M059J (cell line): ENCODE results near the gene GNPDA2. TPM values are rescaled to one million over a fixed set of nuclear protein-coding genes. Genes with fewer than 3 reads are reported as not detected.

Experiments used
- DNase-seq: peaks from one replicate; pipeline ENCODE4 v3.0.0-alpha.2; 2012; ENCODE audit warnings: low read depth
- total RNA-seq: library from RNA; depleted of rRNA; stranded (reverse); fragments of >200 nt; shearing (Covaris generic); gene quantifications from 2 replicates; pipeline ENCODE4 v1.2.3, GENCODE V29; 2014; rRNA removed

Gene GNPDA2
- total RNA-seq, 1 experiment from 2014 or later = 29.5 TPM

- no peak for DNase-seq
These were observed 47.3 kb downstream of the GNPDA2 start for GRCh38 chr4:44679060-44679459.

- DNase-seq = peak; percentile 88
These were observed 48.0 kb downstream of the GNPDA2 start, which contains the start of gene GUF1 for GRCh38 chr4:44678094-44679041. Gene GUF1 (plus strand): TSS chr4:44678420. CDS start chr4:44678623, 203 bp downstream.

- DNase-seq = no peak
These were observed 51.0 kb downstream of the GNPDA2 start for GRCh38 chr4:44675366-44675765.

- no peak for DNase-seq
These were observed 51.9 kb downstream of the GNPDA2 start for GRCh38 chr4:44674471-44674870.

- DNase-seq = no peak
These were observed 54.7 kb downstream of the GNPDA2 start for GRCh38 chr4:44671636-44672035.

GRCh38 chr4:44670506-44671199 lies 55.7 kb downstream of the GNPDA2 start:
- no peak for DNase-seq

- DNase-seq = no peak
These were observed 57.8 kb downstream of the GNPDA2 start for GRCh38 chr4:44668526-44668925.

GRCh38 chr4:44663539-44664263 lies 62.7 kb downstream of the GNPDA2 start:
- DNase-seq = no peak

- no peak for DNase-seq
These were observed 63.7 kb downstream of the GNPDA2 start for GRCh38 chr4:44662623-44663005.

- DNase-seq = peak; percentile 20
These were observed 64.3 kb downstream of the GNPDA2 start for GRCh38 chr4:44661940-44662622.

- DNase-seq = no peak
These were observed 66.0 kb downstream of the GNPDA2 start for GRCh38 chr4:44660396-44660795.

GRCh38 chr4:44652002-44652401 lies 74.4 kb downstream of the GNPDA2 start:
- no peak for DNase-seq

Other genes starting within 250 kb of the GNPDA2 start
- not detected in 2 replicates for gene YIPF7, start 74.9 kb downstream of the GNPDA2 start, total RNA-seq
- 9.3 and 14.4 TPM in 2 replicates for gene GUF1, start 48.1 kb downstream of the GNPDA2 start, total RNA-seq